Choroid plexus epithelial cell (primary cell): ENCODE data around the gene SLC43A1.

ENCODE experiments used
- DNase-seq: peaks from one replicate; pipeline ENCODE4 v3.0.0-alpha.2; 2010; ENCODE audit warnings: low read depth
- H3K4me3 ChIP-seq: 2 replicates; pipeline ENCODE4 v1.5.1; 2011; ENCODE audit warnings: low read depth, mild to moderate bottlenecking, control low read depth, low read length, moderate library complexity
- CTCF ChIP-seq: conservative IDR thresholded peaks from 2 replicates; pipeline ENCODE4 v1.5.1; 2011; ENCODE audit warnings: low read depth, mild to moderate bottlenecking, control low read depth, inconsistent platforms, low read length, moderate library complexity

SLC43A1 gene

GRCh38 chr11:57439786-57440185 is 75.7 kb downstream of the SLC43A1 start:
- DNase-seq, result no peak
- no peak overlapping the region for H3K4me3 ChIP-seq
- no peak for TF ChIP-seq CTCF

- no peak overlapping the region for H3K4me3 ChIP-seq
- TF ChIP-seq CTCF, result no peak
- DNase-seq, result no peak
These were observed 76.9 kb downstream of the SLC43A1 start for GRCh38 chr11:57438345-57439285.

- no peak for DNase-seq
These were observed 79.5 kb downstream of the SLC43A1 start for GRCh38 chr11:57436031-57436430.

GRCh38 chr11:57434640-57435546 is 80.6 kb downstream of the SLC43A1 start:
- TF ChIP-seq CTCF, result no peak
- H3K4me3 ChIP-seq, result no peak overlapping the region
- DNase-seq, result peak; percentile 97

More at GRCh38 chr11:57436031-57436430, 79.5 kb downstream of the SLC43A1 start:
- no peak for TF ChIP-seq CTCF
- H3K4me3 ChIP-seq, result no peak overlapping the region
